GM12873 (cell line): Measurements from ENCODE around the gene PTPRB.

Experiments used
- CTCF ChIP-seq: IDR thresholded peaks from 2 replicates; pipeline ENCODE4 v1.5.1; 2012; ENCODE audit warnings: low read depth, mild to moderate bottlenecking, moderate library complexity, low read length, control low read depth; ENCODE audit not compliant: insufficient read depth; ENCODE audit errors: missing control alignments

The PTPRB gene

GRCh38 chr12:70643939-70644338 is 6.7 kb upstream of the PTPRB start:
- no peak for TF ChIP-seq CTCF

GRCh38 chr12:70641691-70642090 is 4.5 kb upstream of the PTPRB start:
- no peak for TF ChIP-seq CTCF

- no peak for TF ChIP-seq CTCF
These were observed 3.7 kb upstream of the PTPRB start for GRCh38 chr12:70640901-70641300.

GRCh38 chr12:70639535-70639934 is 2.3 kb upstream of the PTPRB start:
- TF ChIP-seq CTCF, result no peak

GRCh38 chr12:70638639-70639360 is 1.6 kb upstream of the PTPRB start:
- no peak for TF ChIP-seq CTCF

GRCh38 chr12:70635755-70636154 is 1.5 kb downstream of the PTPRB start:
- TF ChIP-seq CTCF, result no peak

GRCh38 chr12:70628701-70629480 is 8.3 kb downstream of the PTPRB start:
- no peak for TF ChIP-seq CTCF
